ENCODE measurements around the gene TBL1X.

The TBL1X gene

GRCh38 chrX:9635803-9636202, 170.9 kb downstream of the TBL1X start:
- DNase-seq: no peak

- no peak for DNase-seq
Measured at GRCh38 chrX:9638871-9639270, 174.0 kb downstream of the TBL1X start.

GRCh38 chrX:9642270-9642995, 177.6 kb downstream of the TBL1X start:
- no peak for DNase-seq

GRCh38 chrX:9643807-9644206, 178.9 kb downstream of the TBL1X start:
- DNase-seq: no peak

- peak; percentile 7 for DNase-seq
Measured at GRCh38 chrX:9644335-9644734, 179.5 kb downstream of the TBL1X start.

GRCh38 chrX:9646471-9647224, 181.8 kb downstream of the TBL1X start:
- DNase-seq: no peak

- no peak for DNase-seq
Measured at GRCh38 chrX:9647431-9647830, 182.6 kb downstream of the TBL1X start.

- DNase-seq: no peak
Measured at GRCh38 chrX:9650091-9650490, 185.2 kb downstream of the TBL1X start.

GRCh38 chrX:9651737-9652136, 186.9 kb downstream of the TBL1X start:
- DNase-seq: no peak

- DNase-seq: no peak
Measured at GRCh38 chrX:9654929-9655328, 190.1 kb downstream of the TBL1X start.

GRCh38 chrX:9656277-9656676, 191.4 kb downstream of the TBL1X start:
- DNase-seq: no peak

GRCh38 chrX:9656871-9657270, 192.0 kb downstream of the TBL1X start:
- DNase-seq: no peak

- DNase-seq: no peak
Measured at GRCh38 chrX:9657590-9658256, 192.9 kb downstream of the TBL1X start.

- no peak for DNase-seq
Measured at GRCh38 chrX:9658409-9658808, 193.6 kb downstream of the TBL1X start.

- DNase-seq: no peak
Measured at GRCh38 chrX:9659571-9660195, 194.8 kb downstream of the TBL1X start.

- DNase-seq: no peak
Measured at GRCh38 chrX:9662148-9662547, 197.3 kb downstream of the TBL1X start.

- no peak for DNase-seq
Measured at GRCh38 chrX:9663216-9663615, 198.4 kb downstream of the TBL1X start.

GRCh38 chrX:9664224-9664623, 199.4 kb downstream of the TBL1X start:
- no peak for DNase-seq

- no peak for DNase-seq
Measured at GRCh38 chrX:9665113-9665512, 200.3 kb downstream of the TBL1X start.

GRCh38 chrX:9668537-9668936, 203.7 kb downstream of the TBL1X start:
- no peak for DNase-seq

- DNase-seq: no peak
Measured at GRCh38 chrX:9670136-9670814, 205.4 kb downstream of the TBL1X start.

GRCh38 chrX:9671998-9672397, 207.1 kb downstream of the TBL1X start:
- no peak for DNase-seq

GRCh38 chrX:9676306-9676705, 211.4 kb downstream of the TBL1X start:
- no peak for DNase-seq

Measured in effector CD4-positive, alpha-beta T cell (primary cell).